HepG2 (cell line): ENCODE data around the gene IFI30. TPM values are rescaled to one million over a fixed set of nuclear protein-coding genes. Genes with fewer than 3 reads are reported as not detected.

ENCODE experiments used
- ARID5B ChIP-seq: IDR thresholded peaks from 2 replicates; pipeline ENCODE4 v1.4.0; 2020; ENCODE audit warnings: mild to moderate bottlenecking, missing genetic modification reagents
- FOXK1 ChIP-seq: sonication (generic); formaldehyde crosslinking; IDR thresholded peaks from 2 replicates; pipeline ENCODE4 v1.4.0; 2020; ENCODE audit warnings: low read depth, missing genetic modification reagents, borderline replicate concordance
- IRF2 ChIP-seq: IDR thresholded peaks from 2 replicates; pipeline ENCODE4 v1.6.1; 2018; ENCODE audit warnings: missing genetic modification reagents, missing compliant biosample characterization
- ISL2 ChIP-seq: sonication (generic); formaldehyde crosslinking; IDR thresholded peaks from 2 replicates; pipeline ENCODE4 v1.5.0; 2020; ENCODE audit warnings: missing genetic modification reagents
- RBAK ChIP-seq: sonication (generic); formaldehyde crosslinking; IDR thresholded peaks from 2 replicates; pipeline ENCODE4 v1.5.1; 2020; ENCODE audit warnings: mild to moderate bottlenecking, missing genetic modification reagents
- RBFOX2 ChIP-seq: fragments of 200-400 bp; formaldehyde crosslinking; IDR thresholded peaks from 2 replicates; pipeline ENCODE4 v1.6.1; 2017; ENCODE audit warnings: low read depth, mild to moderate bottlenecking, low read length
- REPIN1 ChIP-seq: sonication (generic); formaldehyde crosslinking; IDR thresholded peaks from 2 replicates; pipeline ENCODE4 v1.8.0; 2022; ENCODE audit warnings: missing genetic modification reagents, low read depth, mild to moderate bottlenecking, borderline replicate concordance
- SMAD9 ChIP-seq: sonication (generic); formaldehyde crosslinking; IDR thresholded peaks from 2 replicates; pipeline ENCODE4 v1.5.1; 2020; ENCODE audit warnings: mild to moderate bottlenecking, missing genetic modification reagents
- SP4 ChIP-seq: sonication (generic); formaldehyde crosslinking; IDR thresholded peaks from 2 replicates; pipeline ENCODE4 v1.8.1; 2023; ENCODE audit warnings: mild to moderate bottlenecking, missing genetic modification reagents
- SRY ChIP-seq: sonication (generic); formaldehyde crosslinking; IDR thresholded peaks from 2 replicates; pipeline ENCODE4 v1.8.0; 2022; ENCODE audit warnings: mild to moderate bottlenecking, missing genetic modification reagents
- TOE1 ChIP-seq: sonication (generic); formaldehyde crosslinking; IDR thresholded peaks from 2 replicates; pipeline ENCODE4 v1.4.0; 2020; ENCODE audit warnings: mild to moderate bottlenecking, missing genetic modification reagents
- ZKSCAN8 ChIP-seq: IDR thresholded peaks from 2 replicates; pipeline ENCODE4 v1.6.1; 2016; ENCODE audit warnings: borderline replicate concordance, missing genetic modification reagents, missing compliant biosample characterization
- ZNF124 ChIP-seq: sonication (generic); formaldehyde crosslinking; IDR thresholded peaks from 2 replicates; pipeline ENCODE4 v1.4.0; 2020; ENCODE audit warnings: missing genetic modification reagents
- ZNF772 ChIP-seq: sonication (generic); formaldehyde crosslinking; IDR thresholded peaks from 2 replicates; pipeline ENCODE4 v1.5.0; 2020; ENCODE audit warnings: mild to moderate bottlenecking, missing genetic modification reagents
- ZNF879 ChIP-seq: sonication (generic); formaldehyde crosslinking; IDR thresholded peaks from 2 replicates; pipeline ENCODE4 v1.8.1; 2023; ENCODE audit warnings: missing genetic modification reagents
- polyA plus RNA-seq, 8 experiments: library from polyadenylated mRNA; depleted of rRNA in 3 of 8; stranded (reverse) in 7 of 8; unstranded in 1 of 8; fragments of >200 nt; fragmentation: Illumina TruSeq in 4 of 8; extraction: Trizol in 4 of 8; gene quantifications; 2 replicates each; pipeline versions ENCODE4 v1.2.1 to v1.2.3, GENCODE V29; 2011 to 2016; ENCODE audit warnings: low read depth in 4 of 8, missing spikeins in 1 of 8, mixed read lengths in 1 of 8; ENCODE audit not compliant: insufficient read depth in 1 of 8
- total RNA-seq, 5 experiments: library from RNA; depleted of rRNA; stranded (reverse); fragments of >200 nt; fragmentation: Illumina TruSeq; extraction: Trizol; gene quantifications; 2 replicates each; pipeline ENCODE4 v1.2.3, GENCODE V29; 2016; ENCODE audit warnings: low read depth in 1 of 5
- TF ChIP-seq, protein P1 (sequence below): sonication (generic); formaldehyde crosslinking; IDR thresholded peaks from 2 replicates; pipeline ENCODE4 v1.8.0; 2022; ENCODE audit warnings: mild to moderate bottlenecking, missing genetic modification reagents; ENCODE audit not compliant: insufficient replicate concordance
- TF ChIP-seq, protein P2 (sequence below): sonication (generic); formaldehyde crosslinking; IDR thresholded peaks from 2 replicates; pipeline ENCODE4 v1.9.0; 2022; ENCODE audit warnings: missing genetic modification reagents, mild to moderate bottlenecking, borderline replicate concordance
- TF ChIP-seq, protein P3 (sequence below): sonication (generic); formaldehyde crosslinking; IDR thresholded peaks from 2 replicates; pipeline ENCODE4 v1.4.0; 2020; ENCODE audit warnings: missing genetic modification reagents, borderline replicate concordance

The IFI30 gene
- total and polyA plus RNA-seq, 2 of the 13 experiments (the other 11 are each of a cell fraction or from before 2014, with no cell fraction given): 25.0 to 79.4 TPM

DNA sequence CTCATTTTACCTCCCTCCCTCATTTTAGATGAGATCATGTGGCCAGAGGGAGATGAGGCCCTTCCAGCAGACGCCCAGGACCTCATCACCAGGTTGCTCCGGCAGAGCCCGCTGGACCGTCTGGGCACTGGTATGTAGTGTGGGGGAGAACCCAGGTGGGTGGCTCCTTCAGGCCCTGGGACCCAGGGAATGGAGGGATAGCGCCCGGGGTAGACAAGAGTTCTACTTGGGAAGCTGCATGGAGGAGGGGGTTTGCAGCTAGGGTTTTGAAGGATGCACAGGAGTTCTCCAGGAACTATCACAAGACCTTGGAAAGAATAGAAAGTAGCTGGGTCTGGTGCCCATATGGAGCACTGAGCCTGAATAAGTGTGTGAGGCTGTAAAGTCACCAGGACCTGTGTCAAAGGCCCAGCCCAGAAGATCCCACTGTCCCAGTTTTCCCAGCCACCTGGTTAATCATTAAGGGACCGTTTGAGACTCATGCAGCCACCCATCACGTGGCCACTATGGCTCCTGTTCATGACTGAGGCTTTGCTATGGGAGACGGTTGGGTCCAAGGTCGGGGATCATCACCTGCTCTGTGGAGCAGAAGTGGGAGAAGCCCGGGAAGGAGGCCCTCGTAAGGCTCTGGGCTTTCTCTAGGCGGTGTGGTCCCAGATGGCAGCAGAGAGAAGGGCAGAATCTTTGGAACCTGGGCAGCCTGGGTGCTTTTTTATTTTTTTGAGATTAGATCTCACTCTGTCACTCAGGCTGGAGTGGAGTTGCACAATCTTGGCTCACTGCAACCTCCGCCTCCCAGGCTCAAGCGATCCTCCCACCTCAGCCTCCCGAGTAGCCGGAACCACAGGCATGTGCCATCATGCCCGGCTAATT, 37.7 kb upstream of the IFI30 start (continued):
- 0 out of 2 replicates have a peak, but pooled peaks have one; percentile 46 for TF ChIP-seq ZNF124 (CRISPR knock-in tag)
- no peak for TF ChIP-seq TOE1 (CRISPR knock-in tag)
- TF ChIP-seq ARID5B (CRISPR knock-in tag): peak; percentile 76
- no peak; the same call in 1 of the 2 replicates for TF ChIP-seq SP4 (CRISPR knock-in tag)
- TF ChIP-seq, protein P1, sequence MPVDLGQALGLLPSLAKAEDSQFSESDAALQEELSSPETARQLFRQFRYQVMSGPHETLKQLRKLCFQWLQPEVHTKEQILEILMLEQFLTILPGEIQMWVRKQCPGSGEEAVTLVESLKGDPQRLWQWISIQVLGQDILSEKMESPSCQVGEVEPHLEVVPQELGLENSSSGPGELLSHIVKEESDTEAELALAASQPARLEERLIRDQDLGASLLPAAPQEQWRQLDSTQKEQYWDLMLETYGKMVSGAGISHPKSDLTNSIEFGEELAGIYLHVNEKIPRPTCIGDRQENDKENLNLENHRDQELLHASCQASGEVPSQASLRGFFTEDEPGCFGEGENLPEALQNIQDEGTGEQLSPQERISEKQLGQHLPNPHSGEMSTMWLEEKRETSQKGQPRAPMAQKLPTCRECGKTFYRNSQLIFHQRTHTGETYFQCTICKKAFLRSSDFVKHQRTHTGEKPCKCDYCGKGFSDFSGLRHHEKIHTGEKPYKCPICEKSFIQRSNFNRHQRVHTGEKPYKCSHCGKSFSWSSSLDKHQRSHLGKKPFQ: no peak
- TF ChIP-seq, protein P2, sequence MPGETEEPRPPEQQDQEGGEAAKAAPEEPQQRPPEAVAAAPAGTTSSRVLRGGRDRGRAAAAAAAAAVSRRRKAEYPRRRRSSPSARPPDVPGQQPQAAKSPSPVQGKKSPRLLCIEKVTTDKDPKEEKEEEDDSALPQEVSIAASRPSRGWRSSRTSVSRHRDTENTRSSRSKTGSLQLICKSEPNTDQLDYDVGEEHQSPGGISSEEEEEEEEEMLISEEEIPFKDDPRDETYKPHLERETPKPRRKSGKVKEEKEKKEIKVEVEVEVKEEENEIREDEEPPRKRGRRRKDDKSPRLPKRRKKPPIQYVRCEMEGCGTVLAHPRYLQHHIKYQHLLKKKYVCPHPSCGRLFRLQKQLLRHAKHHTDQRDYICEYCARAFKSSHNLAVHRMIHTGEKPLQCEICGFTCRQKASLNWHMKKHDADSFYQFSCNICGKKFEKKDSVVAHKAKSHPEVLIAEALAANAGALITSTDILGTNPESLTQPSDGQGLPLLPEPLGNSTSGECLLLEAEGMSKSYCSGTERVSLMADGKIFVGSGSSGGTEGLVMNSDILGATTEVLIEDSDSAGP (CRISPR knock-in tag): peak; percentile 46; the same call in 1 of the 2 replicates
- TF ChIP-seq ZNF772 (CRISPR knock-in tag): 0 out of 2 replicates have a peak, but pooled peaks have one; percentile 60
- TF ChIP-seq SMAD9: no peak
- TF ChIP-seq IRF2 (CRISPR knock-in tag): peak; percentile 73
- peak; percentile 69; the same call in 1 of the 2 replicates for TF ChIP-seq SRY (CRISPR knock-in tag)
- TF ChIP-seq RBFOX2: peak; percentile 35; the same call in 1 of the 2 replicates
- TF ChIP-seq REPIN1 (CRISPR knock-in tag): peak; percentile 53; the same call in 1 of the 2 replicates
- no peak for TF ChIP-seq ZNF879
- TF ChIP-seq FOXK1: peak; percentile 33; the same call in 1 of the 2 replicates
- TF ChIP-seq, protein P3, sequence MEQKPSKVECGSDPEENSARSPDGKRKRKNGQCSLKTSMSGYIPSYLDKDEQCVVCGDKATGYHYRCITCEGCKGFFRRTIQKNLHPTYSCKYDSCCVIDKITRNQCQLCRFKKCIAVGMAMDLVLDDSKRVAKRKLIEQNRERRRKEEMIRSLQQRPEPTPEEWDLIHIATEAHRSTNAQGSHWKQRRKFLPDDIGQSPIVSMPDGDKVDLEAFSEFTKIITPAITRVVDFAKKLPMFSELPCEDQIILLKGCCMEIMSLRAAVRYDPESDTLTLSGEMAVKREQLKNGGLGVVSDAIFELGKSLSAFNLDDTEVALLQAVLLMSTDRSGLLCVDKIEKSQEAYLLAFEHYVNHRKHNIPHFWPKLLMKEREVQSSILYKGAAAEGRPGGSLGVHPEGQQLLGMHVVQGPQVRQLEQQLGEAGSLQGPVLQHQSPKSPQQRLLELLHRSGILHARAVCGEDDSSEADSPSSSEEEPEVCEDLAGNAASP (CRISPR knock-in tag): peak; percentile 45; the same call in 1 of the 2 replicates
- peak; percentile 71; the same call in 1 of the 2 replicates for TF ChIP-seq ZKSCAN8
- TF ChIP-seq ISL2: peak; percentile 46; the same call in 1 of the 2 replicates
- 0 out of 2 replicates have a peak, but pooled peaks have one; percentile 22 for TF ChIP-seq RBAK (CRISPR knock-in tag)
